ENCODE data around the gene COG3.

COG3 gene

GRCh38 chr13:45506811-45507210 lies 42.1 kb downstream of the COG3 start:
- DNase-seq (ENCODE audit: low read depth), result no peak

- no peak for DNase-seq (ENCODE audit: low read depth)
Measured at GRCh38 chr13:45508776-45509175, 44.0 kb downstream of the COG3 start.

DNA sequence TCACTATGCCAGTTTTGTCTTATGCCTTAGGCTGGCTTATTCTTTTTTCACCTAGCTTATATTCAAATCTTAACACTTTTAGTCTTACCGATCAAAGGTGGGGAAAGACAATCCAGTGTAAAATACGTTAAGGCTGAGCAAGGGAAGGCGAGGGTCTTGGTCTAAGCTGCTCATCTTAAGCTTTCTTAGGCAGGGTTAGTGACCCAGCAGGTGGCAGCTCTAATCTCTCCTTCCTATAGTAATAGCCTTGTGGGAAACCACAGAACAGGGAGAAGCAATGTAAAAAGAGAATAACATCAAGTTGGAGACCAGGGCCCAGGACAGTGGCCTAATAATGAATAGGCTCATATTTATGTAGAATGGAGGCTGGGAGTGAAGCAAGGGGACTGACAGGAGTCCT lies 45.9 kb downstream of the COG3 start:
- DNase-seq (ENCODE audit: low read depth), result no peak

DNA sequence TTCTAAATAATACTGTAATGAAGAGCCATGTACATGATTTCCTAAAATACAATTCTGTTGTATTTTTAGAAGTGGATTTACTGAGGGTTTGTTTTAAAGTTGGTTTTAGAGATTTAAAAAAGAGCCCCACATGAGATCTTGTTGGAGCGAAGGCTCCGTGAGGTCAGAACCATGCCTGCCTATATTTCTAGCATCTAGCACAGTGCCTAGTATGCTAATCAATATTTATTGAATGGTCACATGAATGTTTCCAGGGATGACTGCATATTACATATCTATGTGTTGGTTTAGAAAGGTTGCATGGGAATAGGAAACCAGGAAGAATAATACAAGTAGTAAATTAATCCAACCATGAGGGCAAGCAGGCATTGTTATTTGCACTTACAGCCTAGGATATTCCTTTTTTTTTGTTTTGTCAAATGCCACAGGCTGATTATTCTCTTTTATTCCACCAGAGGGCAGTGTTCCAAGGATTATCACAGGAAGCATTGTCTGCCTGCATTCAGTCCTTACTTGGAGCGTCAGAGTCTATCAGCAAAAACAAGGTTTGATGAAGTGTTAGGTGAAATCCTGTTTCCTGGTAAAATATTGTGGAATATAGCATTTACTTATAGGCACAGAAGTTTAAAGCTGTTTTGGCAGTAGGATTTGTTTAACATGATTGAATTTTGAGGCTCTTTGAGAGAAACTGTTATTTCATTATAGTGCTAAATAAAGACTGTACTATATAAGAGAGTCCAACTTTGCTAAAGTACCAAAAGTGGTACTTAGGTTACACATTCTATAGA lies 46.8 kb downstream of the COG3 start:
- DNase-seq (ENCODE audit: low read depth), result no peak

- no peak for DNase-seq (ENCODE audit: low read depth)
Measured at GRCh38 chr13:45512098-45512496, 47.4 kb downstream of the COG3 start.

GRCh38 chr13:45516757-45517156 lies 52.0 kb downstream of the COG3 start:
- no peak for DNase-seq (ENCODE audit: low read depth)

DNA sequence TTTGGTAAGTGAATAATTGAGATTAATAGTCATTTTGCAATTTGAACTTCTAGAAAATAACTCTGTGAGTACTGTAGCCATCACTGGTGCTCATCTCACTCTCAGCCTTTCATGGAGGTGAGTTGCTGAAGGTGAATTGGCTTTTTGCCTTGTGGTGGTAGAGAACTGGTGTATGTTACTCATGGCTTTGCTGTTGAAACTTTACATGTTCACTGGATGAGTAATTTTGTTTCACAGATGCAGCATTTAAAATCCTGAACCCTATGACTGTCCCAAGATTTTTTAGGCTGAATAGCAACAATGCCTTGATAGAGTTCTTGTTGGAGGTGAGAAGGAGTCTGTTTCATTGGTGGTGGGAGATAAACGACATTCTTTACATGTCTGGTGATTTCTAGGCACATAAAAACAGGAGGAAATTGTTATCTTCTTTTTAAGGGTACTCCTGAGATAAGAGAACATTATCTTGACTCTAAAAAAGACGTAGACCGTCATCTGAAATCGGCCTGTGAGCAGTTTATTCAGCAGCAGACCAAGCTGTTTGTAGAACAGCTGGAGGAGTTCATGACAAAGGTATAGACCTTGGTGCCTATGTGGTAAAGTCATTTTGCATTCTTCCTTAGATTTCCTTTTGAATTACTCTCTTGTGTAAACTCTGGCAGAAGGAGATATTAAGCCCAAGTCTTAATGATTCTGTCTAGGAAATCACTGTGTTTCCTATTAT lies 53.9 kb downstream of the COG3 start:
- DNase-seq (ENCODE audit: low read depth), result no peak

GRCh38 chr13:45519493-45519892 lies 54.8 kb downstream of the COG3 start:
- DNase-seq (ENCODE audit: low read depth), result no peak

GRCh38 chr13:45521297-45521696 lies 56.6 kb downstream of the COG3 start:
- no peak for DNase-seq (ENCODE audit: low read depth)

DNA sequence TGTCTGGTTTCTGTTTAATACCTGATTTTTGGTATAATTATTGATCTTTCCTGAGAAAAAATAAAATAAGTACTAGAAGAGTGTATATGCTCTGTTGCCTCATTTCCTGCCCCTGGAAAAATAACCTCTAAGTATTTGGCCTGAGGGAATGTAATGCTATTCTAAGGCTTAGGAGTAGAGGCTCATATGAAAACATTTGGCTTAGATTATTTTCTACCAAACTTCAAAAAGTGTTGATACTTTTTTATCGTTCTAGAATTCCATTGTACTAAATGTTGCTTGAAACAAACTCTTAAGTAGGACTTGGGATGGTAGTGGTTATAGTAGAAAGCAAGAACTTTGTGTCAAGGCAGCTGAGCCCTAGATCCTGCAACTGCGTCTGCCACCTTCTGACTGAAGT lies 57.8 kb downstream of the COG3 start:
- DNase-seq (ENCODE audit: low read depth), result no peak

DNA sequence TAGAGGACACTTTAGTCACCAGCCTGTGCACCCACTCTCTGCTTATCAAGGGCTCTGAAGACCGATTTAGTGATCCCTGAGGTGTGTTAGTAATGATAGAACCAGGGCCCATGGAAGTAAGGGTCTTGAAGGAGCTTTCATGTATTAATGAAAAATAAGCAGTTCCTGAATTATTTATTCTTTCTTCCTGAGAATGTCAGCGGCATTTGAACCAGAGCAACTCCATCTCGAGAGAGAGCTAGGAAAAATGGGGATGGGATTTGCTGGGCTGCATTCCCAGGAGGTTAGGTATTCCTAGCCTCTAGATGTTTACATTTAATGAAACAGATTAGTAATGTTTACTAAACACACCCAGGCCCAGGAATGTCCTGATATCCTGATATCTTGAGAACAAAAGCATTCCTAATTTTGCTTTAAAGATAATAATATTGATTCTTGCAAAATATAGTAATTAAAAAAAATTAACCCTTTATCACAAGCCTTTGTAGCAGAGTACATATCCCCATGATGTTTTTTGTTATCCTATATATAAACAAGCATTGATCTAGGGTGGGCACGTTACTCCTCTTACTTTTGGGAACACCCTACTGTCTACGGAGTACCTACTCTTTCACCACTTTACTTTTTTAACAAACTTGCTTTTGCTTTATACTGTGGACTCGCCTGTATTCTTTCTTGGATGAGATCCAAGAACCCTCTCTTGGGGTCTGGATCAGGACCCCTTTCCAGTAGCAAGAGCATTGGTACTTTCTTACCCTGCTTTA lies 63.1 kb downstream of the COG3 start:
- DNase-seq (ENCODE audit: low read depth), result no peak

DNA sequence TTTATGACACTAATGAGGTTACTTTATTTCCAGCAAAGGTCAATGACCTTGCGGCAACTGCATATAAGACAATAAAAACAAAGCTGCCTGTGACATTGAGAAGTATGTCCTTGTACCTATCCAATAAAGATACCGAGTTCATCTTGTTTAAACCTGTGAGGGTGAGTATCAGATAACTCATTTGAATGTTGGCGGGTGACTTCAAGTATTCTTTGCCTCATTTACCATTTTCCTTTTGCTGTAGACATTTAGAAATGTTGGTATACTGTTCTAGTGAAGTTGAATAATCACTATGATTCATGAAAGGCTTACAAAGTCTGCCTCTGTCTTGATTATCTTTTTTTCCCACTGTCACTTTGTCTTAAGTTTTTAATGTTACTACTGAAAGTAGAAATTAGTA lies 65.0 kb downstream of the COG3 start:
- no peak for DNase-seq (ENCODE audit: low read depth)

DNA sequence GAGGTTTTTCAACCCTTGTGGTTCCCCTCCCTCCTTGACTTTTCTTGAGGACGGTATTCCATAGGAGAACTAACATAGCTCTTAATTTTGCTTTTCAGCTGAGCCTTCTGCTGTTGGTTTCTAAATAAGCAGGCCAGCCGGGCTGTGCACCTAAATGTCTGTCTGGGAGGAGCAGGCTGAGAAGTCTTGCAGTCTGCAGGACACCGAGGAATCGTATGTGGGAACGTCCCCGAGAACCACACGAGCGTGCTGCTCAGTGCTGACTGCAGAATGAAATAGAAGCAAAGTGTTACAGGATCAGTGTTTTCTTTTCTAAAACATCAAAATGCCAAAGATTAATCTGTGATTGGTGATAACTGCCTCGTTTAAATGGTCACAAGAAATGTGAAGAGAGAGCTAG lies 69.9 kb downstream of the COG3 start:
- DNase-seq (ENCODE audit: low read depth), result no peak

GRCh38 chr13:45536224-45536623 lies 71.5 kb downstream of the COG3 start:
- no peak for DNase-seq (ENCODE audit: low read depth)

GRCh38 chr13:45537516-45537915 lies 72.8 kb downstream of the COG3 start:
- DNase-seq (ENCODE audit: low read depth), result no peak

DNA sequence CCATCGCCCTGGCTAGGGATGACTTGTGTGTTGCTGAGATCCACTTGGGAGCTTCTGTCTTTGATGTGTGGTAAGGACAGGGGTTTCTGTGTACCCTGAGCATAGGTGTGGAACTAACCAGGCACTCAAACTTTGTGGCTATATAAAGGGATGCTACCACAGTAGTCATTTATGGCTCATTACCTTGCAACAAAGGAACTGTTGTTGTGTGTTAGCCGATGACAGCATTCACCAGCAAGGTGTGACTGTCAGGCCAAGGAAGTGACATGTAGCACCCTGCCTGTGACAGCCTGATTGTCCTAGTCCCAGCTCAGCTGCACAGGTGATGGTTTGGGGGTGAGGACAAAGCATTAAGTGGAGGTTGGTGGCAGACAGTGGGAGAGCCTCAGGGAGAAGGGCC lies 73.6 kb downstream of the COG3 start:
- DNase-seq (ENCODE audit: low read depth), result no peak

GRCh38 chr13:45540195-45540594 lies 75.5 kb downstream of the COG3 start:
- DNase-seq (ENCODE audit: low read depth), result no peak

- no peak for DNase-seq (ENCODE audit: low read depth)
Measured at GRCh38 chr13:45540864-45541263, 76.1 kb downstream of the COG3 start.

DNA sequence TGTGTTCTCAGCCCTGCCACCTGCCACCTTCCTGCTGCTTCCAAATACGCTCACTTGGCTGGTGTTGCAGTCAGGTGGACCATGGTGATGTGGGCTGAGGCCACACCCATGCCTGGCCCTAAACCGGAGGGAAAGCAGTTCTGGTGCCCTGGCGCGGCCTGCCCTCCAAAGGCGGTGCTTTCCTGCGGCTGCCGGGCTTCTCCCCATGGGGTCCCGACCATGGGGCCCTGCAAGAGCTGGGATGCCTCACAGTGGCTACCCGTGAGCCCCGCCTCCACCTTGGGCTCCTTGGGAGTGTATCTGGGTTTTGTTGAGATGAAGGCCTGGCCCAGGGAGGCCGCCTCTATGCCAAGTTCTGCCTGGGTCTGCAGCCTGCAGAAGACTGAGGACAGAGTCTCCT lies 77.1 kb downstream of the COG3 start:
- DNase-seq (ENCODE audit: low read depth), result no peak

- no peak for DNase-seq (ENCODE audit: low read depth)
Measured at GRCh38 chr13:45542391-45542790, 77.7 kb downstream of the COG3 start.

- DNase-seq (ENCODE audit: low read depth), result no peak
Measured at GRCh38 chr13:45542878-45543277, 78.1 kb downstream of the COG3 start.

GRCh38 chr13:45544520-45544919 lies 79.8 kb downstream of the COG3 start:
- DNase-seq (ENCODE audit: low read depth), result no peak

Data from non-pigmented ciliary epithelial cell (primary cell).